Measurements from ENCODE around the gene CHAMP1.

- TF ChIP-seq POLR2AphosphoS5 (IDR thresholded peaks at IDR 0.05; ENCODE audit: low read depth, low read length) (no peak), SIN3A (IDR thresholded peaks at IDR 0.05; ENCODE audit: borderline replicate concordance, insufficient read depth, low read length) (no peak)
Measured at GRCh38 chr13:114310956-114311355, 3.3 kb upstream of the CHAMP1 start.
